GM21390 (cell line): Measurements from ENCODE around the gene S1PR1.
A peak's percentile ranks its signal among the peaks of the same experiment; 100 is the strongest.

ENCODE experiments used
- ATAC-seq: cut with Tn5 transposase; IDR thresholded peaks from one replicate; pipeline ENCODE4 v1.9.1; 2021; ENCODE audit not compliant: unreplicated experiment

The S1PR1 gene

GRCh38 chr1:101278845-101279244 is 42.0 kb downstream of the S1PR1 start:
- ATAC-seq, result no peak

GRCh38 chr1:101280049-101280592 is 43.3 kb downstream of the S1PR1 start:
- ATAC-seq, result no peak

DNA sequence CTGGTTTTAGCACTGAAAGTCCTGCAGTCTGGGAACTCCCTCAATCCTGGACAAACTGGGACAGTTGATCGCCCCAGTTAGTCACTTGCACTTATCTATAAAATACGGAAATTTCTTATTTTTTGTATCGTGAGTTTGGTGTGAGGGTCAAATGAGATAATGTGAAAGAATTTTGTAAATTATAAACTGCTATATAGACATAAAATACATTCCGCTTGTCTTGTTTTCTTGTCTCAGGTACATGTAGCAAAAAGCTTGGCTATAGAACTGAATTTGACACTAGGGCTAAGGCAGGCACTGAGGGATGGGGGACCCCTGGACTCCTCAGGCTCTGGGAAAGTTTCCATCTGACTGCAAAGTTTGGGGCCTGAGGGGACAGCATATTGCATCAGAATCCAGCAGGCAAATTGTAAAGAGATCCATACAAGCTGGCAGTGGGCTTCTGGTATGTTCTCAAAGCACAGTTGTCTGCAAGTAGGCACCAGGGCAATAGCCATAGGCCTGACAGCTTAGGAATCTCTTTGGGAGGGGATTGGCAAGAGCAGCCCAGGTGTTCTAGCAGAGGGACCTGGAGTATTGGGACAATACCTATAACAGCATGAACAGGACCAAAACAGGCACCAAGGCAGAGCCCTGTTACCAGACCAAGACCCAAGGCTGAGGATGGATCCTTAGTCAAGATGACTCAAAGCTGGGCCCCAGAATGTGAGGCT is 44.3 kb downstream of the S1PR1 start:
- no peak for ATAC-seq

DNA sequence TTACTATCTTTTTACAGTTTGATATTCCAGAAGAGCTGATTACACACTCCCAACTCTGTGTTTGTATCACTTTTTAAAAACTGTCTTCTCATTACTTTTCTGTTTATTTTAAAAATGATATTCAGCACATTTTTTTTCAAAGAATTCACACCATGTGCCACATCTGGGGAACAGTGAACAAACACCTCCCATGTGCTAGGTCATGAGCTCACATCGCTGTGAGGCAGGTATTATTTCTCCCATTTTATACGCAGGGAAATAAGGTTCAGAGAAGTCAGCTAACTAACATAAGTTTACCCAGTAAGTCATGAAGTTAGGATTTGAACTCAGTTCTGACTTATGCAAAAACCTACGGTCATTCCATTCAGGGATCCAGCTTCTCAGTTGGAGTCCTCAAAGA is 44.9 kb downstream of the S1PR1 start:
- no peak for ATAC-seq

GRCh38 chr1:101282314-101283038 is 45.7 kb downstream of the S1PR1 start:
- ATAC-seq, result no peak

GRCh38 chr1:101283443-101283842 is 46.6 kb downstream of the S1PR1 start:
- ATAC-seq, result no peak

DNA sequence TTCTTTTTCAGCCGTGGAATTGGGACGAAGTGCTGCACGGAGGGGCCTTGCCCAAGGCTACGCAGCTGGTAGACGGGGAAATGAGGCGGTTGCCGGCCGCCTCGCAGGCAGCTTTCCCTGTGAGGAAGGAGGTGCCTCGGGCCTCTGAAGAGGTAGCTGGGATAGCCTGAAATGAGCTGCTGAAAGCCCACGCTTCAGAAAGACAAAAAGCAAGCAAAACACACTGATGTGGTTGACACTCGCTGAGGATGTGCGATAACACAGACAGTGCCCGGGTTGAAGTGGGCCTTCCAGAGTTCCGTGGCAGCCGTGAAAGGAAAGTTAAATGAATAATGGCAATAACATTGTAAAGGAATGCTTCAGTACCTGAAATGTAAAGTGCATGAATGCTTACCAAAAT is 47.2 kb downstream of the S1PR1 start:
- no peak for ATAC-seq

GRCh38 chr1:101284622-101285218 is 47.9 kb downstream of the S1PR1 start:
- no peak for ATAC-seq

GRCh38 chr1:101285922-101286570 is 49.2 kb downstream of the S1PR1 start:
- ATAC-seq, result no peak

GRCh38 chr1:101288491-101288944 is 51.7 kb downstream of the S1PR1 start:
- ATAC-seq, result peak; percentile 56

GRCh38 chr1:101290119-101290921 is 53.5 kb downstream of the S1PR1 start:
- ATAC-seq, result no peak
